ENCODE results near the gene CELF1. TPM values are rescaled to one million over a fixed set of nuclear protein-coding genes. Genes with fewer than 3 reads are reported as not detected.
A peak's percentile ranks its signal among the peaks of the same experiment; 100 is the strongest.

The CELF1 gene
- total and polyA plus RNA-seq, 2 experiments from 2014 or later: 59.1 to 84.6 TPM

DNA sequence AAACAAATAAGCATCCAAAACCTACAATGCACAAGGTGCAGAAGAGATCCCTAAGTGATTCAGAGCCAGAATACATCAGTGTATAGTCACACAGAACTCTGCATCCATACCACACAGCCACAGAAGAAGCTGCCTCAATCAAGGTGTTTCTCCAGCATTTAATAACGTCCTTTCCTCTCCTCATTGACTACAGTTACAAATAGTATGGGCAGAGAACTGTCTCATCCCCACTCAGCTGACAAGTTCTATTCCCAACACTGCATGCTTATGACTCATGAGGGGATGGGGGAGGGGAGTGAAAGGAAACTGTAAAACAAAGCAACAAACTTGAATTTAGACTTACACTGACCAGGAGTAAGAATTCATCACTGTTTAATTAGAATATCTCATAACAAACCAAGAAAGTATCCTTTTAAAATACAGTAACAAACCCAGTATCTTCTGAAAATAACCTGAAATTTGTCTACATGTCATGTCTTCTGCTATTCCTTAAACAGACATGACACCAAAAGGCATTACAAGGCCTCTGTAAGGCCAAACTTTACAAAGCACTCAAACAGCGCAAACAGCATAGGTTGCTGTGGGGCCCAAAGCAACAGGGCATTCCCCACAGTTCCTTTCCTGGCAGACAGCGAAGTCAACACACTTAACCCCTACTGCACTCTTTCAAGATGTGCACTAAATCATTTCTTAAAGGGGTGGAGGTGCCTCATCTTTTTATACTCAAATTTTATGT, 29.3 kb downstream of the CELF1 start:
- WGBS (ENCODE audit: low lambda C conversion rate, missing lambda C conversion rate): 6% methylated on average over 3 of the region's 3 CpGs
- Histone ChIP-seq H3K79me2 (peaks cover 96% of the 10 kb centered on the region), H3K9me3 (ENCODE audit: low read depth) (no peaks in the 10 kb centered on the region), H4K20me1 (ENCODE audit: insufficient read depth, poor library complexity, severe bottlenecking) (peaks cover 96% of the 10 kb centered on the region), H3K36me3 (replicated peaks; ENCODE audit: insufficient read depth, low read depth) (no peaks in the 10 kb centered on the region), H3K27ac (peak overlapping the region; percentile 87), H2AFZ (no peak overlapping the region), H3K4me1 (ENCODE audit: insufficient read depth) (peaks cover 29% of the 10 kb centered on the region), H3K9me2 (replicated peaks; ENCODE audit: insufficient read depth) (no peaks in the 10 kb centered on the region), H3K4me2 (peak overlapping the region; percentile 53), H3K27me3 (no peaks in the 10 kb centered on the region), H3K4me3 (no peak overlapping the region)
- DNase-seq (ENCODE audit: low spot score): peak; percentile 71
- no peak for TF ChIP-seq EZH2 (IDR thresholded peaks at IDR 0.05; ENCODE audit: borderline replicate concordance)
- TF ChIP-seq, protein P1, sequence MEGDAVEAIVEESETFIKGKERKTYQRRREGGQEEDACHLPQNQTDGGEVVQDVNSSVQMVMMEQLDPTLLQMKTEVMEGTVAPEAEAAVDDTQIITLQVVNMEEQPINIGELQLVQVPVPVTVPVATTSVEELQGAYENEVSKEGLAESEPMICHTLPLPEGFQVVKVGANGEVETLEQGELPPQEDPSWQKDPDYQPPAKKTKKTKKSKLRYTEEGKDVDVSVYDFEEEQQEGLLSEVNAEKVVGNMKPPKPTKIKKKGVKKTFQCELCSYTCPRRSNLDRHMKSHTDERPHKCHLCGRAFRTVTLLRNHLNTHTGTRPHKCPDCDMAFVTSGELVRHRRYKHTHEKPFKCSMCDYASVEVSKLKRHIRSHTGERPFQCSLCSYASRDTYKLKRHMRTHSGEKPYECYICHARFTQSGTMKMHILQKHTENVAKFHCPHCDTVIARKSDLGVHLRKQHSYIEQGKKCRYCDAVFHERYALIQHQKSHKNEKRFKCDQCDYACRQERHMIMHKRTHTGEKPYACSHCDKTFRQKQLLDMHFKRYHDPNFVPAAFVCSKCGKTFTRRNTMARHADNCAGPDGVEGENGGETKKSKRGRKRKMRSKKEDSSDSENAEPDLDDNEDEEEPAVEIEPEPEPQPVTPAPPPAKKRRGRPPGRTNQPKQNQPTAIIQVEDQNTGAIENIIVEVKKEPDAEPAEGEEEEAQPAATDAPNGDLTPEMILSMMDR (IDR thresholded peaks at IDR 0.05; ENCODE audit: poor library complexity): no peak
- no peak for TF ChIP-seq EZH2phosphoT487 (IDR thresholded peaks at IDR 0.05; ENCODE audit: low read depth, severe bottlenecking, unreplicated experiment)

DNA sequence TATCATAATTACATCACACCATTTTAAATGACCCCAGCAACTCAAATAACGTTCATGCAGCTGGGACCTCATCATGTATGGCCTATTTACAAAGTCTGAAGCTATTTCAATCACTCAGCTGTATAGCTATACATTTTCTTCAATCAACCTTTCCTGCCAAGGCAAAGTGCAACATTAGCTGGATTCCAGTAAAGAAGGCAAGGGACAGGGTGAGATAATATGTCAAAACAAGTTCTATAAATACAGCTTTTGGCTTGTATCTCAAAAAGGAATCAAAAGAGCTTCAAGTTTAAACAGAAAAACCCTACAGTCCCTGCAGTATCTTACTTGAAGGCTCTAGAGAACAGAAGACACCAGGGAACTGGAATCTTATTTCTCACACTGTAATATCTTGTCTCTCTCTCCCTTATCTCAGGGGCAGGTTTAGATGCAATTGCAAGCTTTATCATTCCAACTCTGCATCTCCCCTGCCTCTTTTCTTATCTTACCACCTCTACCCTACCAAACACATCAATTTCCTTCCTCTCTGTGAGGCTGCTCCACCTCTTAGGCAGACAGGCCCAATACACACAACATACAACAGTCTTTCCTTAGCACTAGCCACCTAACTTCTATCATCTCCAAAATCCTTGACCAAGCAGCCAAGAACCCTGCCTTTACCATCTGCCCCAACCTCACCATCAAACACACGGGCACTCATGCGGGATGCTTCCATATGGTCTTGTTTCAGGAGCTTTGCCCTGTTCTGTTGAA, 34.5 kb downstream of the CELF1 start:
- Histone ChIP-seq H3K27ac (peak overlapping the region; percentile 44), H3K4me3 (no peak overlapping the region), H3K4me2 (no peak overlapping the region), H3K36me3 (replicated peaks; ENCODE audit: insufficient read depth, low read depth) (no peaks in the 10 kb centered on the region), H3K9me3 (ENCODE audit: low read depth) (no peaks in the 10 kb centered on the region), H3K79me2 (peaks cover 100% of the 10 kb centered on the region), H4K20me1 (ENCODE audit: insufficient read depth, poor library complexity, severe bottlenecking) (peaks cover 89% of the 10 kb centered on the region), H2AFZ (no peak overlapping the region), H3K27me3 (no peaks in the 10 kb centered on the region), H3K9me2 (replicated peaks; ENCODE audit: insufficient read depth) (no peaks in the 10 kb centered on the region), H3K4me1 (ENCODE audit: insufficient read depth) (peaks cover 20% of the 10 kb centered on the region)
- DNase-seq (ENCODE audit: low spot score): no peak
- TF ChIP-seq EZH2 (IDR thresholded peaks at IDR 0.05; ENCODE audit: borderline replicate concordance) (no peak), EZH2phosphoT487 (IDR thresholded peaks at IDR 0.05; ENCODE audit: low read depth, severe bottlenecking, unreplicated experiment) (no peak)
- TF ChIP-seq, protein P1 (IDR thresholded peaks at IDR 0.05; ENCODE audit: poor library complexity): no peak
- WGBS (ENCODE audit: low lambda C conversion rate, missing lambda C conversion rate): 82% methylated on average over 3 of the region's 3 CpGs

GRCh38 chr11:47516984-47517853, 35.7 kb downstream of the CELF1 start:
- Histone ChIP-seq H3K36me3 (replicated peaks; ENCODE audit: insufficient read depth, low read depth) (no peaks in the 10 kb centered on the region), H3K27ac (no peak overlapping the region), H3K79me2 (peaks cover 99% of the 10 kb centered on the region), H3K4me3 (no peak overlapping the region), H3K4me1 (ENCODE audit: insufficient read depth) (peaks cover 19% of the 10 kb centered on the region), H3K9me3 (ENCODE audit: low read depth) (no peaks in the 10 kb centered on the region), H3K27me3 (no peaks in the 10 kb centered on the region), H3K4me2 (no peak overlapping the region), H3K9me2 (replicated peaks; ENCODE audit: insufficient read depth) (no peaks in the 10 kb centered on the region), H4K20me1 (ENCODE audit: insufficient read depth, poor library complexity, severe bottlenecking) (peaks cover 77% of the 10 kb centered on the region), H2AFZ (no peak overlapping the region)
- no peak for DNase-seq (ENCODE audit: low spot score)
- TF ChIP-seq EZH2phosphoT487 (IDR thresholded peaks at IDR 0.05; ENCODE audit: low read depth, severe bottlenecking, unreplicated experiment) (no peak), EZH2 (IDR thresholded peaks at IDR 0.05; ENCODE audit: borderline replicate concordance) (no peak)
- TF ChIP-seq, protein P1 (IDR thresholded peaks at IDR 0.05; ENCODE audit: poor library complexity): no peak
- WGBS (ENCODE audit: low lambda C conversion rate, missing lambda C conversion rate): 80% methylated on average over 10 of the region's 10 CpGs

All from hepatocyte (in vitro differentiated cells).